B cell (primary cell): Measurements from ENCODE around the gene SLC28A3. TPM values are rescaled to one million over a fixed set of nuclear protein-coding genes. Genes with fewer than 3 reads are reported as not detected.

Experiments
- ATAC-seq: fragments of 200-7000 bp; cut with Tn5 transposase; one replicate; pipeline ENCODE4 v1.10.0; 2021; ENCODE audit warnings: low read depth, mild to moderate bottlenecking, moderate number of reproducible peaks, moderate library complexity
- CTCF ChIA-PET: fragments of 350-600 bp; sonication (Branson Sonifier 250); formaldehyde crosslinking; loops from one replicate; lab custom pipeline; 2021; ENCODE audit warnings: antibody characterized with exemption, inconsistent platforms; lab: Charles Lee
- POLR2A ChIA-PET: fragments of 350-600 bp; sonication (Branson Sonifier 250); formaldehyde crosslinking; loops from one replicate; lab custom pipeline; 2021; ENCODE audit warnings: antibody characterized with exemption; lab: Charles Lee
- DNase-seq: peaks from one replicate; pipeline ENCODE4 v3.0.0; 2013
- H2AFZ ChIP-seq: 2 replicates; pipeline ENCODE4 v1.6.1; 2012; ENCODE audit warnings: mild to moderate bottlenecking, low read depth, low read length; ENCODE audit not compliant: insufficient read depth, poor library complexity, severe bottlenecking
- H3K27ac ChIP-seq, 2 donors: 1 replicate in 1 of 2; 2 replicates in 1 of 2; pipeline ENCODE4 v1.5.1; 2012 to 2013; ENCODE audit warnings: low read length in 2 of 2, mild to moderate bottlenecking in 2 of 2, moderate library complexity in 1 of 2
- H3K27me3 ChIP-seq, 4 experiments: fragments of 200-600 bp in 1 of 4; sonication (generic) in 1 of 4; replicated peaks in 1 of 4; 1 replicate in 2 of 4; 2 replicates in 2 of 4; pipeline versions ENCODE4 v1.6.1 to v1.7.0; 2013 to 2016; ENCODE audit warnings: low read length in 3 of 4, mild to moderate bottlenecking in 2 of 4, mixed read lengths in 1 of 4, moderate library complexity in 1 of 4; ENCODE audit not compliant: insufficient read depth in 4 of 4, control insufficient read depth in 3 of 4; ENCODE audit errors: control extremely low read depth in 1 of 4
- H3K36me3 ChIP-seq, 2 experiments: replicated peaks in 1 of 2; 1 replicate in 1 of 2; 2 replicates in 1 of 2; pipeline versions ENCODE4 v1.6.1 to v1.7.1; 2013; ENCODE audit warnings: low read length in 1 of 2; ENCODE audit not compliant: insufficient read depth in 2 of 2, control insufficient read depth in 1 of 2; ENCODE audit errors: control extremely low read depth in 1 of 2, extremely low read depth in 1 of 2
- H3K4me1 ChIP-seq, 2 donors: fragments of 200-600 bp in 1 of 2; sonication (generic) in 1 of 2; 1 replicate in 1 of 2; 2 replicates in 1 of 2; pipeline versions ENCODE4 v1.5.1 to v1.6.1; 2013 to 2017; ENCODE audit warnings: low read length in 2 of 2; ENCODE audit not compliant: control insufficient read depth in 2 of 2, insufficient read depth in 2 of 2
- H3K4me2 ChIP-seq: replicated peaks from 2 replicates; pipeline ENCODE3; 2012; ENCODE audit warnings: mild to moderate bottlenecking, low read depth, low read length; ENCODE audit not compliant: poor library complexity, severe bottlenecking
- H3K4me3 ChIP-seq, 5 experiments: fragments of 200-600 bp in 1 of 5; sonication (generic) in 1 of 5; 1 replicate in 3 of 5; 2 replicates in 2 of 5; pipeline versions ENCODE4 v1.5.1 to v1.7.0; 2011 to 2016; ENCODE audit warnings: low read length in 4 of 5, mild to moderate bottlenecking in 4 of 5, low read depth in 2 of 5, control low read depth in 1 of 5, moderate library complexity in 1 of 5; ENCODE audit not compliant: insufficient read depth in 1 of 5; ENCODE audit errors: control extremely low read depth in 1 of 5, extremely low read depth in 1 of 5
- H3K79me2 ChIP-seq: fragments of 200-600 bp; sonication (generic); one replicate; pipeline ENCODE4 v1.6.0; 2016; ENCODE audit warnings: low read length; ENCODE audit not compliant: control insufficient read depth, insufficient read depth
- H3K9ac ChIP-seq: fragments of 200-600 bp; sonication (generic); 2 replicates; pipeline ENCODE4 v1.6.1; 2017; ENCODE audit warnings: mild to moderate bottlenecking, low read length, moderate library complexity
- H3K9me3 ChIP-seq, 3 donors: one replicate each; pipeline versions ENCODE4 v1.6.1 to v1.7.1; 2013; ENCODE audit warnings: low read length in 2 of 3; ENCODE audit not compliant: control insufficient read depth in 2 of 3, insufficient read depth in 1 of 3; ENCODE audit errors: control extremely low read depth in 1 of 3
- H4K20me1 ChIP-seq: 2 replicates; pipeline ENCODE4 v1.6.0; 2012; ENCODE audit warnings: mild to moderate bottlenecking, low read length; ENCODE audit not compliant: insufficient read depth, control insufficient read depth, poor library complexity, severe bottlenecking
- H3K27ac Mint-ChIP-seq: one replicate; pipeline ENCODE4 v1.8.0; 2021; ENCODE audit warnings: mixed read lengths
- H3K27me3 Mint-ChIP-seq: one replicate; pipeline ENCODE4 v1.8.0; 2021; ENCODE audit warnings: mixed read lengths
- H3K4me1 Mint-ChIP-seq: one replicate; pipeline ENCODE4 v1.8.0; 2021; ENCODE audit warnings: mixed read lengths
- H3K4me3 Mint-ChIP-seq: one replicate; pipeline ENCODE4 v1.8.0; 2021; ENCODE audit warnings: mixed read lengths
- H3K9me3 Mint-ChIP-seq: one replicate; pipeline ENCODE4 v1.8.0; 2022; ENCODE audit warnings: mixed read lengths; ENCODE audit not compliant: insufficient read depth
- EZH2 ChIP-seq: IDR thresholded peaks from 2 replicates; pipeline ENCODE4 v1.6.1; 2012; ENCODE audit warnings: borderline replicate concordance, low read depth, mild to moderate bottlenecking, moderate library complexity, low read length; ENCODE audit not compliant: insufficient read depth, poor library complexity, severe bottlenecking
- WGBS: methylation state at CpG from one replicate; pipeline ENCODE4 v1.1.5; 2013; ENCODE audit warnings: missing lambda C conversion rate; ENCODE audit not compliant: insufficient coverage; 5-methylcytosine and 5-hydroxymethylcytosine counted together
- intact Hi-C: fragments of 100-400 bp; cut with micrococcal nuclease; formaldehyde crosslinking; loops from one replicate; pipeline ENCODE4 v1.10.0; 2022
- polyA plus RNA-seq: library from polyadenylated mRNA; depleted of rRNA; stranded (reverse); fragments of >200 nt; gene quantifications from 2 replicates; pipeline ENCODE4 v1.2.3, GENCODE V29; 2012
- total RNA-seq, 2 donors: library from RNA; stranded (reverse); fragments of 120-200 nt in 1 of 2; gene quantifications; 1 replicate in 1 of 2; 2 replicates in 1 of 2; pipeline versions ENCODE4 v1.2.3 to v1.2.4, GENCODE V29; 2013 to 2022
- TF ChIP-seq, protein P1 (sequence below): fragments of 200-600 bp; IDR thresholded peaks from one replicate; pipeline ENCODE4 v1.8.0; 2022; ENCODE audit warnings: antibody characterized with exemption, mild to moderate bottlenecking

SLC28A3 gene
- total and polyA plus RNA-seq, 2 donors (not counting 1 experiment from before 2014, with no cell fraction given), result not detected

DNA sequence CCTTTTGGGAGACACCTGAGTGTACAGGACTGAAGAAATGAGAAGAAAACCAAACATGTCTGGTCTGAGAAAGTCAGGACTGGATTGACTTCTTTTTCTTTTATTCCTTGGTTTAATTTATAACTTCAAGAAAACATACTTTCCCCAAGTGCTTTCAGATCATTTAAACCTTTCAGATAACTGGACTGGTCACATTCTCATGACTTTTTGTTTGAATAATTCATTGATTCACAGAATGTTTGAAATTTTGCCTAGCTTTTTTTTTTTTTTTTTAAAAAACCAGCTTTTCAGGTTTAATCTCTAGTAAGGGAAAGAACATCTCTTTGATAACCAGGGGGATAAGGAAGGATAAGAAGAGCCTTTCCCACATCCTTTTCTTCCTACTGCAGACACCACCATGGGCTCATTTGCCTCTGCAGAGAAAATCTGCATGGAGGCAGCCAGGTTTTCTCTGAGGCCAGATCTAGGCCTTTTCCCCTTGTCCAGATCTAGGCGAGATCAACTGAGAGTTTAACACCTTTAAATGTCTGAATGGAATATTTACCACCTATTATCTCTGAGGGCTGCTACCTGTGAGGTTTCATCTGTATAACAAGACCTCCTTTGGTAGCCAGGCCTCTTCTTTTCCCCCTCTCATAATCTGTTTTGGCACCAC is 45.0 kb upstream of the SLC28A3 start:
- peaks cover 11% of the 10 kb centered on the region for H3K27me3 Mint-ChIP-seq
- POLR2A ChIA-PET, result no interaction called here
- no CpG with 5 or more reads among the region's 1 CpG for WGBS

DNA sequence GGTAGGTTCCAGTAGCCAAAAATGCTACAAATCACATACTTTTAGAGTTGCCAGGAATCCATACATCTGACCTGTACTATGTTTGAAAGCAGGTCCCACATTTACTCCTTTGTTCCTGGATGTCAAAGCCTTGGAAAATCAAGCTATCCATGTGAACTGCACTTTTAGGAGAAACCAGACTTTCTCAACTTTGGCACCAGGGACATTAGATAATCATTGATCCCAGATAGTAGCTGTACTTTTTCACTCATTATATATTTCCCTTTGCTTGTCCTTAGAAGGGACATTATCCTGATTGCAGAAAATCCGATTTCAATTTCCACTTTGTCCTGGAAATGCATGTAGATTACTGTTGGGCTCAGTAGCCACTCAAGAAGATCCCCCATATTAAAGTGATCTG is 44.1 kb upstream of the SLC28A3 start:
- ChIA-PET CTCF (interaction anchor here (6.2 kb wide), 1 partner anchor 12 kb away, joined by 38 read pairs; no protein-coding TSS in a partner anchor), POLR2A (no interaction called here)
- no peaks in the 10 kb centered on the region for H3K9me3 Mint-ChIP-seq
- ATAC-seq (no peak), DNase-seq (no peak)
- no CpG with 5 or more reads among the region's 1 CpG for WGBS
- no peak overlapping the region for H3K4me3 Mint-ChIP-seq
- no peak overlapping the region for H3K27ac ChIP-seq
- intact Hi-C loops, result no loop called here
- no peaks in the 10 kb centered on the region for H3K9me3 ChIP-seq
- no peak overlapping the region for H3K27ac Mint-ChIP-seq
- no peaks in the 10 kb centered on the region for H3K4me1 Mint-ChIP-seq
- H3K27me3 Mint-ChIP-seq, result peaks cover 11% of the 10 kb centered on the region
- H3K36me3 ChIP-seq, result no peaks in the 10 kb centered on the region
- H2AFZ ChIP-seq, result no peak overlapping the region
- H4K20me1 ChIP-seq, result no peaks in the 10 kb centered on the region
- no peaks in the 10 kb centered on the region for H3K4me1 ChIP-seq
- no peaks in the 10 kb centered on the region for H3K27me3 ChIP-seq
- H3K79me2 ChIP-seq, result no peaks in the 10 kb centered on the region
- TF ChIP-seq, protein P1, sequence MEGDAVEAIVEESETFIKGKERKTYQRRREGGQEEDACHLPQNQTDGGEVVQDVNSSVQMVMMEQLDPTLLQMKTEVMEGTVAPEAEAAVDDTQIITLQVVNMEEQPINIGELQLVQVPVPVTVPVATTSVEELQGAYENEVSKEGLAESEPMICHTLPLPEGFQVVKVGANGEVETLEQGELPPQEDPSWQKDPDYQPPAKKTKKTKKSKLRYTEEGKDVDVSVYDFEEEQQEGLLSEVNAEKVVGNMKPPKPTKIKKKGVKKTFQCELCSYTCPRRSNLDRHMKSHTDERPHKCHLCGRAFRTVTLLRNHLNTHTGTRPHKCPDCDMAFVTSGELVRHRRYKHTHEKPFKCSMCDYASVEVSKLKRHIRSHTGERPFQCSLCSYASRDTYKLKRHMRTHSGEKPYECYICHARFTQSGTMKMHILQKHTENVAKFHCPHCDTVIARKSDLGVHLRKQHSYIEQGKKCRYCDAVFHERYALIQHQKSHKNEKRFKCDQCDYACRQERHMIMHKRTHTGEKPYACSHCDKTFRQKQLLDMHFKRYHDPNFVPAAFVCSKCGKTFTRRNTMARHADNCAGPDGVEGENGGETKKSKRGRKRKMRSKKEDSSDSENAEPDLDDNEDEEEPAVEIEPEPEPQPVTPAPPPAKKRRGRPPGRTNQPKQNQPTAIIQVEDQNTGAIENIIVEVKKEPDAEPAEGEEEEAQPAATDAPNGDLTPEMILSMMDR, result no peak
- TF ChIP-seq EZH2, result no peak
- H3K9ac ChIP-seq, result no peak overlapping the region
- H3K4me2 ChIP-seq, result no peak overlapping the region
- H3K4me3 ChIP-seq, result no peak overlapping the region

More for the DNA sequence above, 45.0 kb upstream of the SLC28A3 start:
- H3K9me3 Mint-ChIP-seq, result no peaks in the 10 kb centered on the region
- H3K36me3 ChIP-seq, result no peaks in the 10 kb centered on the region
- no peaks in the 10 kb centered on the region for H4K20me1 ChIP-seq
- H3K4me3 Mint-ChIP-seq, result no peak overlapping the region
- CTCF ChIA-PET, result interaction anchor here (6.2 kb wide), 1 partner anchor 11 kb away, joined by 38 read pairs; no protein-coding TSS in a partner anchor
- no peak for ATAC-seq
- no peak overlapping the region for H3K4me3 ChIP-seq
- no peak overlapping the region for H3K27ac Mint-ChIP-seq
- no peaks in the 10 kb centered on the region for H3K4me1 Mint-ChIP-seq
- H3K9me3 ChIP-seq, result no peaks in the 10 kb centered on the region
- H3K27me3 ChIP-seq, result no peaks in the 10 kb centered on the region
- DNase-seq, result no peak
- H2AFZ ChIP-seq, result no peak overlapping the region
- no peak overlapping the region for H3K27ac ChIP-seq
- no peak overlapping the region for H3K9ac ChIP-seq
- H3K4me1 ChIP-seq, result no peaks in the 10 kb centered on the region
- TF ChIP-seq, protein P1, result no peak
- TF ChIP-seq EZH2, result no peak
- intact Hi-C loops, result no loop called here
- H3K79me2 ChIP-seq, result no peaks in the 10 kb centered on the region
- H3K4me2 ChIP-seq, result no peak overlapping the region
